ENCODE data around the gene FGF1.

FGF1 gene

GRCh38 chr5:142568283-142568995 lies 117.5 kb downstream of the FGF1 start:
- DNase-seq: no peak

DNA sequence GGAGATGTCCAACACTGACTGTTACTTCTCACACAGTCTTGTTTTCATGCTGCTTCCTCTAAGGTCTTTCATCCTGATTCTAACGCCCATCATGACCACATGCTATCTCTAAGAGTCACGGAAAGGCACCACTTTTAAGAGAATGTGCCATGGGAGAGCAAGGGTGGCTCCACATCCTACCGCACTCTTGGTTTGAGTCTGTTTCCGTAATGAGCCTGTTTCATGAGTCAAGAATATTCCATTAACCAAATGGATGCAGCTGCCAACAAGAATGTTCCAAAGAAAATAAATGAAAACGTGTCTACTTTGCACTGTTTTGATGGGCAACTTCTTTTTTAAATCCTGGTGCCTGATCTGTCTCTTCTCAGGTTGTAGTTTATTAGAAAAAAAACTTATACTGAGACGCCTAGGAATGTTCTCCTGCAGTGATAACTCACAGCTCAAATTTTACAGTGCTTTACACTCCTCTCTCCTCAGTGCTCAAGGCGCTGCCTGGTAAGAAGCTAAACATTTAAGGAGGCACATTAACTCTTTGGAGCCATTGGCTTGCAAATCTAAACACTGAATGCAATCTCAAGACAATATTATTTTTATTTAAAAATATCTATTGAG lies 124.3 kb downstream of the FGF1 start:
- DNase-seq: no peak

DNA sequence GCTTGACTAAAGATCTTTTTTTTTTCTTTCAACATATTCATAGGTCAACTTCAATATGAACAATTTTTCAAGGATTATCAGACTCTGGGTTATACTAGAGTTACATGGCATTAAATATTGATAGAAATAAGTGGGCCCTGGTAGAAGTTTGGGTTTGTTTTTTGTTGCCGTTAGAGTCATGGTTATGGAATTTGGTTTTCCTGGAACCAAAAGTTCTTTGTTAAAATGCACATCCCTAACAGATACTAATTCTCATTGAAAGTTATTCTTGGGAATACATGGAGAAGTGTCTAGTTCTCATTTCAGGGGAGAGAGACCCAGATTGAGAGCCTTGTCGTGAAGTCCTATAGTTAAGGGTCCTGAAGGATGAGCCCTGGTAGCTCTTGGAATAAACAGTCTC lies 124.9 kb downstream of the FGF1 start:
- DNase-seq: no peak

- no peak for DNase-seq
These were observed 133.8 kb downstream of the FGF1 start for GRCh38 chr5:142552107-142552506.

GRCh38 chr5:142551338-142552067 lies 134.4 kb downstream of the FGF1 start:
- no peak for DNase-seq

DNA sequence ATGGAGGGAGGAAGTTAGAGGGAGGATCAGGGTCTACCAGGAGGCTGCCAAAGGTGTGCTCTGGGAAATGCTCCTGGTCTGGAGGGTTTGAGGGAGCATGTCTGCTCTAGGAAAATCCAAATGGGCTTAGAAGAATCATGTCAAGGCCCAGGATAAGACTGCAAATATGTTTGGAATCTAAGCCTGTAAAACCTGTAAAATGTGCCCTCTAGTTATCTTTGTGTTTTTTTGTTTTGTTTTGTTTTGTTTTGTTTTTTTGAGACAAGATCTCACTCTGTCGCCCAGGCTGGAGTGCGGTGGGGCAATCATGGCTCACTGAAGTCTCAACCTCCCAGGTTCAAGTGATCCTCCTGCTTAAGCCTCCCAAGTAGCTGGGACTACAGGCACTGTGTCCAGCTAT lies 135.4 kb downstream of the FGF1 start:
- no peak for DNase-seq

- no peak for DNase-seq
These were observed 136.1 kb downstream of the FGF1 start for GRCh38 chr5:142549834-142550233.

DNA sequence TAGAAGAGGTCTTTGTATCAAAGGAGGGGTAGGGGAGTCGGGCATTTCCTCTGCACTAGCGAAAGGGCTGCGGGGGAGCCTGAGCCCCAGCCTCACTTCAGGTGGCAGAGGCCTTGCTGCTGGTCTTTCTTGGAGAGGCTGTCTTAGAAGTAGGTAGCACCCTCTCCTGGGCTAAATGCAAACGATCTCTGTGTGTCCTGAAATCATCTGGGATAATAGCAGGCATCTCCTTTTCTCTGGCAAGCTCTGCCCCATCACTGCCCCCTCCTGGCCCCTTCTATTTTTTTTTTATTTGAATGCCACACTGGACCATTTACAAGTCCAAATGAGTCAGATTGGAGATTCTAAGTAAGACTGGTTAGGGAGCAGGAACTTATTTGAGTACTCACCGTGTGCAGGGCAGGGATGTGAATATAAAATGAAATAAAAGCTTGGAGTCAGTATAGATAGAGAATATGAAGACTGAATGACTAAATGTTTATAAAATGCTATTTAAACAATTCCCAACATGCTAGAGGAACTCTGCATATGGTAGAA lies 137.1 kb downstream of the FGF1 start:
- DNase-seq: no peak

- no peak for DNase-seq
These were observed 138.2 kb downstream of the FGF1 start for GRCh38 chr5:142547445-142548380.

GRCh38 chr5:142545650-142546322 lies 140.1 kb downstream of the FGF1 start:
- no peak for DNase-seq

DNA sequence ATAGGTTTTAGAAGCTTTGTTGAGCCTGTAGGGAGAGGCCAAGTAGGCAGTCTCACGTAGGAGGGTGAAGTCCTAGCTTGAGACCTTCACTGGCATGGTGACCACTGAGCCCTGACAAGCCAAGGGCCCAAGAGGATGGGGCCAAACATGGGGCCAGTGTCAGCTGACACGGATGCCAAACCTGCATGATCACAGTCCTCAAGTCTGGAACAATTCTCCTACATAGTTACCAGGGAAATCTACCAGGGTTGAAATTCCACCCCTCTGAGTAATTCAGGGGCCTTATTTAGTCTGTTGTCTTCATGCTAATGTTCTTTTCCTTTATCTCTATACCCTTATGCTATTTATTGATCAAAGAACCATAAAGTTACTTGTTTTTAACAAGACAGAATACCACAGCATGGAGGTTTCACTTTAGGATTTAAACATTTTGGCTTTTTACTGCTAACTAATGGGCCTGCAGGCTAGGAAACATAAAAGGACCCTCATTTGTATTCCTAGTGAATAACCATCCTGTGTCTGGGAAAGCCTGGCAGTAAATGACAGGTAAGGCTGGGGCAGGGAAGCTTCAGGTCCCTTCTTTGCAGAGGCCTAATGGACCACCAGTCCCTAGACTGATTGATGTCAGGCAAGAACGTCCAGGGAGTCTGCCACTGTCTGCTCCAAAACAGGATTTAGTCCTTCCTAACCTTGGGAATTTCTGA lies 140.8 kb downstream of the FGF1 start:
- DNase-seq: no peak

DNA sequence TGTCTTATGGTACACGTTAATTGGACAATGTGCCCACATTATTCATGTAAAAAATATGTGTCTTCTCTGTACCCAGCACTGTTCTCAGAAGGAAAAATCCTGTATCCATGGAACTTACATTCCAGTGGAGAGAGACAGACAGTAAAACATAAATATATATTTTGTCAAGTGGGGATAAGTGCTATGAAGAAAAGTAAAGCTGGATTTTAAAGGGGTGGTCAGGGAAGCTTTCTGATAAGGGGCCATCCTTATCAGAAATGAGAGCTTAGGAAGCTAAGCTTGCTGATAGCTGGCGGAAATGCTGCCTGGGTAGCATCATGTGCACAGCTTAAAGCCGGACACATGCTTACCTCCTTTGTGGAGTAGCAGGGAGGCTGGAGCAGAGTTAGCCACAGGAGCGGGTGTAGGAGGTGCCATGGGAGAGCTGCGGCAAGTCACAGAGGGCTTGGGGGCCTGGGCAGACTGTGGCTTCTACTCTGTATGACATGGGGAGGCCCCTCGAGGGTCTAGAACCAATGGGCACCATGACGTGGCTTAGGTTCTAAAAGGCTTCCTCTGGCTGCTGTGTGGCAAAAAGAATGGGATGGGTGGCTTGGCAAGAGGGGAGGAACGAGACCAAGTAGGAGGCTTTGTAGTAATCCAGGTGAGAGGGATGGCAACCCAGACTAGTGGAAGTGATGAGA lies 141.7 kb downstream of the FGF1 start:
- DNase-seq: no peak

DNA sequence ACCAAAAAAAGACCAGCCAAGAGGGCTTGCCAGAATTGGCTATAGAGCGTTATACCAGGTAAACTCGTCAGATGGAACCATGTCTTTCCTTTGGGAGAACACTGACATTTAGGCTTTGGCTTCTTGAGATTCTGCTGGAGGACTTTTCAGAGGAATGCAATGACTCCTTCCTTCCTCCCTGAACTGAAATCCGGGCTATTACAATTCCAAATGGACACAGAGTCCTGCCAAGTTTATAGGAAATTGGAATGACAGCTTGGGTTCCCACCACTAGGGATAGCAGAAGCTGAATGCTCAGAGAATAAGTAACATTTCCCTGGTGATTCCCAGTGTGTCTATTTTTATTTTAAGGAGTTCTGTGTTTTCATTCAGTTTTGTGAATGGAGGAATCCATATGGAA lies 143.0 kb downstream of the FGF1 start:
- DNase-seq: no peak
